Measurements from ENCODE around the gene LIPI.
"Not testable (repeated sequence)": the region's sequence is repeated elsewhere in the genome, so short reads cannot be mapped to it uniquely, and the experiment has no call there.

Gene LIPI

GRCh38 chr21:14115646-14116045 lies 95.1 kb downstream of the LIPI start:
- DNase-seq: no peak

GRCh38 chr21:14114251-14114650 lies 96.5 kb downstream of the LIPI start:
- DNase-seq: no peak

GRCh38 chr21:14104564-14104963 lies 106.2 kb downstream of the LIPI start:
- DNase-seq: not testable (repeated sequence)

GRCh38 chr21:14099570-14099969 lies 111.2 kb downstream of the LIPI start:
- DNase-seq: no peak

GRCh38 chr21:14097881-14098499 lies 112.8 kb downstream of the LIPI start:
- no peak for DNase-seq

- DNase-seq: no peak
Measured at GRCh38 chr21:14096577-14096976, 114.2 kb downstream of the LIPI start.

- DNase-seq: no peak
Measured at GRCh38 chr21:14096172-14096571, 114.6 kb downstream of the LIPI start.

GRCh38 chr21:14095056-14095455 lies 115.7 kb downstream of the LIPI start:
- DNase-seq: no peak

- no peak for DNase-seq
Measured at GRCh38 chr21:14092834-14093560, 117.8 kb downstream of the LIPI start.

- not testable (repeated sequence) for DNase-seq
Measured at GRCh38 chr21:14090184-14090583, 120.6 kb downstream of the LIPI start.

GRCh38 chr21:14088391-14088790 lies 122.4 kb downstream of the LIPI start:
- no peak for DNase-seq

GRCh38 chr21:14086553-14086952 lies 124.2 kb downstream of the LIPI start:
- DNase-seq: no peak

- no peak for DNase-seq
Measured at GRCh38 chr21:14084701-14085100, 126.1 kb downstream of the LIPI start.

GRCh38 chr21:14084068-14084501 lies 126.7 kb downstream of the LIPI start:
- no peak for DNase-seq

GRCh38 chr21:14080764-14081096 lies 130.0 kb downstream of the LIPI start:
- DNase-seq: no peak

- no peak for DNase-seq
Measured at GRCh38 chr21:14080040-14080763, 130.6 kb downstream of the LIPI start.

GRCh38 chr21:14078746-14079375 lies 131.9 kb downstream of the LIPI start:
- no peak for DNase-seq

GRCh38 chr21:14076143-14076806 lies 134.5 kb downstream of the LIPI start:
- DNase-seq: no peak

GRCh38 chr21:14075346-14076142 lies 135.2 kb downstream of the LIPI start:
- no peak for DNase-seq

- no peak for DNase-seq
Measured at GRCh38 chr21:14074177-14074576, 136.6 kb downstream of the LIPI start.

GRCh38 chr21:14073615-14074014 lies 137.1 kb downstream of the LIPI start:
- no peak for DNase-seq

All from NCI-H1694 treated with DMSO at 0.1 percent for 48 hours (cell line).